ENCODE data around the gene SELPLG.

GRCh38 chr12:108675792-108676191 is 42.1 kb upstream of the SELPLG start:
- TF ChIP-seq POLR2A (IDR thresholded peaks at IDR 0.05; ENCODE audit: low read length) (no peak), GATA1 (IDR thresholded peaks at IDR 0.05; ENCODE audit: low read depth, low read length) (no peak)

Data from erythroblast (primary cell).